GM18508 (cell line): ENCODE results near the gene RFX3.

Experiments used
- ATAC-seq: cut with Tn5 transposase; IDR thresholded peaks from one replicate; pipeline ENCODE4 v1.9.1; 2021; ENCODE audit warnings: moderate number of reproducible peaks; ENCODE audit not compliant: insufficient read depth, unreplicated experiment

RFX3 gene

DNA sequence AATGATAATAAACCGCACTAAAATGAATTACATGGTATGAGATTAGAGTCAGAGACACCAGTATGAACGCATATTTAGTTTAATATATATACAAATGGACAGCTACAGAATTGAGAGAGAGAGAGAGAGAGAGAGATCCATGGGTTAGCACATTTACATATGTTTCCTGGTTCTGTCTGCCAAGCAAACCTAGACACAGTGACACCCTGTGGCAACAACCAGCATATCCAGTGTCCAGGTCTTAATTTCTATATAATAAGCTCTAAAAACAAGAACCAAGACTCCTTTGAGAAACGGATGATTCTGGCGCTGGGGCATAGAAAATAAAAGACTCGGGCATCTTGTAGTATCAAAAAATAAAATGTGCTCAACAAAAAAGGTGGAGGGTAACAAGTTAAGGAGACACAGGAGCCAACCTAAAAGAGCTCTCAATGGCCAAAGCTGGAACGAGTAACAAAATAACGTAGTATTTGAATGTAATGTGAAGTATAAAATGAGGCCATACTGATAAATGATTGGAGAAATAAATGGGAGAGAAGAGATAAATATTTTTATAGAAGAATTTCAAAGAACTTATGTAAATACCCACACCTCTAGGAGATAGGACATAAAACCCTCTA lies 84.5 kb downstream of the RFX3 start:
- peak; percentile 90 for ATAC-seq

- ATAC-seq, result no peak
Measured at GRCh38 chr9:3436629-3437420, 89.0 kb downstream of the RFX3 start.

DNA sequence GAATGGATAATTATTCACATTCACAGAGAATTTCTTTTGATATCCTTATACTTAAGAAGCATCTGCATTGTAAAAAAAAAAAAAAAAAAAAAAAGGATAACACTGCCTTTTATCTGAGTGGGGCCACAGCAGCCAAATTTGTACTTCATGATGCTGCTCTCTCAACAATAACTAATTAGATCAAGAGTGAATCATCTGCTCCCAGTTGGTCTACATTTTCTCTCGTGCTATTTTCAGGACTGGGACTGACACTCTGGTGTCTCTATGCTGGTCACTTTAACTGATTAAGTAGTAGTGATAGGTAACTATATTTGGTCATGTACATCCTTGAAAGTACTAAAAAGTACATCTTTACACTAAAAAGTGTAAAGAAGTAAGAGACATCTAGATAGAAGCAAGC lies 90.1 kb downstream of the RFX3 start:
- no peak for ATAC-seq

GRCh38 chr9:3434594-3434993 lies 91.2 kb downstream of the RFX3 start:
- ATAC-seq, result no peak

DNA sequence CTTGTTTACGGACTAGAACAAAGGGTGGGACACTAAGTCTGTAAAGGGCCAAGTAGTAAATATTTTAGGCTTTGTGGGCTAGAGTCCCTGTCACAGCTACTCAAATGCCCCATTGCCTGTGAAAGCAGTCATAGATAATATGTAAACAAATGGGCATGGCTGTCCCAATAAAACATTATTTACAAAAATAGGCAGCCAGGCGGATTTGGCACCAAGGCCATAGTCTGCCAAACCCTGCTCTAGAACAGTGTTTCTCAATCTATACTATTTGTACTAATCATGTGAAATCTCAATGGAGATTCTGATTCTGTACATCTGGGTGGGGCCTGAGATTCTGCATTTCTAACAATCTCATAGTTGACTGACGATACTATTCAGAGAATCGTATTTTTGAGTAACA lies 92.0 kb downstream of the RFX3 start:
- ATAC-seq, result no peak

- no peak for ATAC-seq
Measured at GRCh38 chr9:3433066-3433465, 92.7 kb downstream of the RFX3 start.

DNA sequence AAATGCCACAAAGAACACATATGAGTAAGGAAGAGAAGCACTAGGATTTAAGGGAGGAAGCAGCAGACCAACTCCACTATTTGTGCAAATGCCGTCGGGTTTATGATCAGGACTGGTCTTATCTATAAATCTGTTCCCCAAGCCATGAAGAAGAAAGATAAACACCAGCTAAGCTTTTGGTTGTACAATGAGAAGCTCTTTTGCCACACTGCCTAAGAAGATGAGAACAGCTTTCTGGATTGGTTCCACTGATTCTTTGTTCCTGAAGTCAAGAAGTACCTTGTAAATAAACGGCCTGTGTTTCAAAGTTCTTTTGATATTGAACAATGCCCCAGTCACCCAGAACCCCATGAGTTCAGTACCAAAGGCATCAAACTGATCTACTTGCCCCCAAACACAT lies 93.9 kb downstream of the RFX3 start:
- no peak for ATAC-seq

GRCh38 chr9:3419893-3420292 lies 105.9 kb downstream of the RFX3 start:
- no peak for ATAC-seq

- ATAC-seq, result no peak
Measured at GRCh38 chr9:3415906-3416305, 109.9 kb downstream of the RFX3 start.

- ATAC-seq, result no peak
Measured at GRCh38 chr9:3413984-3414383, 111.8 kb downstream of the RFX3 start.

- no peak for ATAC-seq
Measured at GRCh38 chr9:3410461-3410860, 115.3 kb downstream of the RFX3 start.

DNA sequence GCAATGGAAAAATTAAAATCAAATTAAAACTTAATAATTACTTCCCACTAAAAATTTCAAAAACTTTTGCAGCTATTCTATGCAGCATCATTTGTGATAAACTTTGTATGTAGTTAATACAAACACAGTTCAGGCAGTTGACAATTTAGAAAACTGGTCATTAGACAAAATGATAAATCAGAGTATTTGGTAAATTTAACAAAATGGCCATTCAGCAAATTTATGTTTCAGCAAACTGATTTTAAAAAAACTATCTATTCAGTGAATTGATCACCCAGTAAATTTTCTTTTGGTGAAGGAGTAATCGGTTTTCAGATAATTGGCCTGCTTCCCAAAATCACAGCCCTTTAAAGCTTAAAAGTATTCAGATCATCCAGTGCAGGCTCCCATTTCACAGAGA lies 116.3 kb downstream of the RFX3 start:
- ATAC-seq, result no peak

- ATAC-seq, result no peak
Measured at GRCh38 chr9:3403315-3403714, 122.5 kb downstream of the RFX3 start.

GRCh38 chr9:3401221-3401954 lies 124.4 kb downstream of the RFX3 start:
- no peak for ATAC-seq

GRCh38 chr9:3398232-3398648 lies 127.6 kb downstream of the RFX3 start:
- ATAC-seq, result no peak

GRCh38 chr9:3397766-3398165 lies 128.0 kb downstream of the RFX3 start:
- ATAC-seq, result no peak

DNA sequence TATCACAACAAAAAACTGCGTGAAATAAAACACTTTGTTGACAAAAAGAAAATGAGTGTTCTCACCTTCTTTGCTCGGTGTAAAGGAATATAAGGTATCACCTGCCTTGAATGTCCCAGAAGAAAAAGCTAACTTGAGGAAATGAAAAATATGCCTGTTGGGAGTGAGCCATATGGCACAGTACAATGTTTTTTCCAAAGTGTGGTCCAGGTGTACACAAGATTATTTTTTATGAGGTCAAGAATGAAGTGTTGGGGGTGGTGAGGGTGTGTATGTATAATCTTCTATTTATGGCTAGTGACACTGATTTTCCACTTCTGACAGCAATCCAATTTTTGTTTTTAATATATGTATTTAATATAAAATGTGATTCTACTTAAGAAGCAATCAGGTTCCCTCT lies 134.4 kb downstream of the RFX3 start:
- no peak for ATAC-seq

DNA sequence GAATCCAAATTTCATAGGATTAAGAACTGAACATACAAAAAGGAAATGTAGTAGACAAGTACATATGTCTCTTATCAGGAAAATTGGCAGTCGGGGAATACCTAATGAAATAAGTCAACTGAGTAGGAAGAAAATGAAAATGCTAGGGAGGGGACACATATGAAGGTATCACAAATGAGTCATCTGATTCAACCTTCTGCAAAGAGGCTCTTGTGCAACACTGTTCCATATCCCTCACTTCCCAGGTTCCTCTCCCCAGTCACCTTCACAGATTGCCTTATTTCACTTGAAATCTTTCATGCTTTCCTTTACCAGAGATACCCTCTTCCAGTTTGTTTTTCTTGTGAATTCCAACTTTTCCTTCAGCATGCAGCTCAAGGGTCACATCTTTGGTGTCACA lies 139.0 kb downstream of the RFX3 start:
- no peak for ATAC-seq

DNA sequence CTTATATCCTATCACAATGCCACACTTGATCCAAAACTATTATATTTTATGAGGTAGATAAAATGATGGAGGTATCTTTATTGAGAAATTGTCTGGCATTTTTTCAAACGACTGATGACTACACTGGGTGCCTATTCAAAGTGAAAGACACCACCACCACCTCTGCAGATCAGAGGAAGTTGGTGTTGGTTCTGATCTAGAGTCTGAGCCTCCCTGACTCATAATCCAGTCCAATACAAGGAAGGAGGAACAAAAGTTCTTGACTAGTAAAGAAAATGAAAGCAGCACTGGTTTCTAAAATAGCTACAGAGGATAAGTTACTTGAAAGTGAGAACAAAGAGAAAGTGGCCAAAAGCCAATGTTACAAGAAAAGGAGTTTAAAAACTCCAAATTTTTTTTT lies 139.9 kb downstream of the RFX3 start:
- ATAC-seq, result peak; percentile 84

DNA sequence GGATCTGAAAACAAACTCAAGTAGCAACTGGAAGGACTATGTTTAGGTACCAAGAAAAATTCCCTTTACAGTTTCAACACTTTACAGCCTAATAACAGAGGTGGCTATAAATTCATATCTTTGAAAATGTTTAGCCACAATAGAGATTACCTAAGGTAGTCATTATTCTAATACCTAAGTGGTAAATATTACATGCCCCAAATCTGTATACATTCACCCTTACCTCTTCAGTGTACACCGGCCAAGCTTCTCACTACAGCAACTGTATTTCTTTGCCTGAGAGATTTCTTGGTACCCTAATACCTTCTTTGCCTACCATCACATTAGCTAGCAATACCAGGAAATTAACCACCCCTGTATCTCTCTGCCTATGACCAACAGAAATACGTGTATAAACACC lies 154.0 kb downstream of the RFX3 start:
- ATAC-seq, result no peak

- no peak for ATAC-seq
Measured at GRCh38 chr9:3370715-3371114, 155.1 kb downstream of the RFX3 start.
